Stimulated activated CD8-positive, alpha-beta memory T cell treated with anti-CD3 and anti-CD28 coated beads, Interleukin-4, amount 100 ng/mL, for 4 hours (primary cell): ENCODE data around the gene TTYH2.

Experiments used
- DNase-seq, 2 donors: peaks; one replicate each; pipeline ENCODE4 v3.0.0-alpha.2; 2020; ENCODE audit warnings: low read depth in 2 of 2, low spot score in 1 of 2

Gene TTYH2

GRCh38 chr17:74194682-74195081 lies 18.7 kb upstream of the TTYH2 start:
- no peak for DNase-seq

- no peak for DNase-seq
Observed at GRCh38 chr17:74196541-74197317, 16.6 kb upstream of the TTYH2 start.

GRCh38 chr17:74197801-74198200 lies 15.6 kb upstream of the TTYH2 start:
- no peak for DNase-seq

- DNase-seq = no peak
Observed at GRCh38 chr17:74198694-74199093, 14.7 kb upstream of the TTYH2 start.

GRCh38 chr17:74199306-74200092 lies 13.9 kb upstream of the TTYH2 start:
- no peak for DNase-seq

GRCh38 chr17:74200112-74200511 lies 13.3 kb upstream of the TTYH2 start:
- no peak for DNase-seq

GRCh38 chr17:74201250-74201649 lies 12.1 kb upstream of the TTYH2 start:
- DNase-seq = no peak

- DNase-seq = no peak
Observed at GRCh38 chr17:74201948-74202347, 11.4 kb upstream of the TTYH2 start.

- no peak for DNase-seq
Observed at GRCh38 chr17:74202938-74203337, 10.4 kb upstream of the TTYH2 start.

GRCh38 chr17:74203439-74204240 lies 9.7 kb upstream of the TTYH2 start, which contains the start of gene RPL38:
TSS of gene RPL38 (plus strand) at chr17:74203678. CDS start at chr17:74203956, 278 bp downstream.
- peak; percentile 91 to 97 for DNase-seq

GRCh38 chr17:74204474-74204873 lies 8.9 kb upstream of the TTYH2 start:
- DNase-seq = no peak

GRCh38 chr17:74205274-74205673 lies 8.1 kb upstream of the TTYH2 start:
- no peak for DNase-seq

GRCh38 chr17:74206332-74206818 lies 7.0 kb upstream of the TTYH2 start:
- no peak for DNase-seq

- peak; percentile 48 to 63 for DNase-seq
Observed at GRCh38 chr17:74210191-74211140, 2.9 kb upstream of the TTYH2 start.

- no peak for DNase-seq
Observed at GRCh38 chr17:74211141-74211911, 2.0 kb upstream of the TTYH2 start.

- DNase-seq = no peak
Observed at GRCh38 chr17:74211912-74212208, 1.5 kb upstream of the TTYH2 start.

GRCh38 chr17:74212209-74212912 lies 1.0 kb upstream of the TTYH2 start:
- DNase-seq = no peak

- no peak for DNase-seq
Observed at GRCh38 chr17:74213861-74214391, 555 bp downstream of the TTYH2 start.
